Measurements from ENCODE around the gene RBFOX1.

RBFOX1 gene

DNA sequence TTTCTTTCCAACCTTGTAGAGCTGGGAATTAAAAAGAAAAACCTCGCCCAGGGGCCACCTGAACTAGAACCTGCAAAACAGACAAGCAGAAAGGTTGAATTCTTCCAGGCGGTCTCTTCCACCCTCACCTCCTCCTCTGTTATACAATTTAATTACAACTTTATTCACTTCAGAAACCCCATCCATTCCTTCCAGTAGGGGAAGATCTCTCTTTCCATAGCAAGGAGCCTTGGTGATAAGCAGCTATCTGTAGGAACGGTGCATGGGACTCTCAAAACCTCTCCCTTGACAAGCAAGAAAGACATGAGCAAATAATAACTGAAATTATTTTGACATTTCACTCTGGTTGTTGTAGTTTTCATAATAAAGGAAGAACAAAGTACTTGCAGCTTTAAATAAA, 176.0 kb downstream of the RBFOX1 start:
- H3K27ac ChIP-seq = no peak overlapping the region
- DNase-seq (ENCODE audit: low read depth, low spot score) = no peak

DNA sequence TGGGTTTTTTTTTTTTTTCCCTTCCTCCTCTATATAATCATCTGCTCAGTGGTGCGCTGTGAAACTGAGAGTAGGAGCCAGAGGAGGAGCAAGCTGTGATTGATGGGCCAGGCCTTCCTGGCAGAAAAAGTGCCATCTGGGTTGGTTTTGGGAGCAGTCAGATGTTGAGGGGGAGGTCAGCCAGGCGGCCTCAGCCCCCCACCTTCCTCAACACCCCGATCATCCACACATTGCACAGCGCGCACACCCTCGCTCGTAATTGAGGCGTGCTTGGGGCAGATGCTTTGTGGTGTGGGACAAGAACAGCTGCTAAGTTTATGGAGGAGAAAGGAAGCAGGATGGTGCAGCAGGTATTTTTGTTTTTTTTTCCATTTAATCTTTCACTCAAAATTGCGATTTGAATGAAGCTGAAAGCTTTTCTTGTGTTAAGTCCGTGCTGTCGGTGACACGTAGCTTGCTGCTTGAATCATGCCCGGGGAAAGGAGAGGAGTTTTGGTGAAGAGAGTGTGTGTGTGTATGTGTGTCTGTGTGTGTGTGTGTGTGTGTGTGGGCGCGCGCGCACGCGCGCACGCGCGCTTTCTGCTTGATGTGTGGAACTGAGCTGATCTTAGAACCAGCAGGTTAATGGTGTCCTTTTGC, 177.4 kb downstream of the RBFOX1 start:
- no peak overlapping the region for H3K27ac ChIP-seq
- DNase-seq (ENCODE audit: low read depth, low spot score) = no peak

DNA sequence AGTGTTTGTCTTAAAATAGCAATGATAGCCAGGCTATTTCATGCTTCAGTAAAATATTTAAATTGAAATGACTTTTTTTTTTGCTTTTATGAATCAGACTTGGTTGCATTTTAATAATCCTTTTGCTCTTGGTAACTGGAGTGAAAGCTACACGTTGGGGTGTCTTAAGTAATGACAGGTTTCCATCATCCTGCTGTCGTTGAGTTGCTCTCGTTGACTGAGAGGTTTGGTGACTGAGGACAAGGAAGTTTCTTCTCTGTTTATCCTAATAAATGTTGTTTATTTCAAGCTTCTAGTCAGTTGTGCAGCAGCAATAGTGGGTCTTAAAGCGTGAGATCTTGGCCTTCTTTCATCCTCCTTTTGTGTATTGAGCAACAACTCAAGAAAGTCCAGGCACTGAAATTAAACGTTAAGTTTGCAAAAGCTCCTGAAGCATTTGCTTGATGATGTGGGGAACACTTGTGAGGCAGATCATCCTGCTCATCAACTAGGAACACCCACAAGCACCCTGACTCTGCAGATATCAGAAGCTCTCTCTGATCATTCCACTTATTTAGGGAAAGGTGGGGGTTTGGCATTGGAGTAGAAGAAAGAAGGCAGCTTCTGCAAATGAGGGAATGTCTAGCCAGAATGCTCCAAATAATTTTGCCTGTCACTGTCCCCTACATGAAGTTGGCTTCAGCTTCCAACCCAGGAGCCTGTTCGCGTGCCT, 179.1 kb downstream of the RBFOX1 start:
- no peak for DNase-seq (ENCODE audit: low read depth, low spot score)
- H3K27ac ChIP-seq = no peak overlapping the region

DNA sequence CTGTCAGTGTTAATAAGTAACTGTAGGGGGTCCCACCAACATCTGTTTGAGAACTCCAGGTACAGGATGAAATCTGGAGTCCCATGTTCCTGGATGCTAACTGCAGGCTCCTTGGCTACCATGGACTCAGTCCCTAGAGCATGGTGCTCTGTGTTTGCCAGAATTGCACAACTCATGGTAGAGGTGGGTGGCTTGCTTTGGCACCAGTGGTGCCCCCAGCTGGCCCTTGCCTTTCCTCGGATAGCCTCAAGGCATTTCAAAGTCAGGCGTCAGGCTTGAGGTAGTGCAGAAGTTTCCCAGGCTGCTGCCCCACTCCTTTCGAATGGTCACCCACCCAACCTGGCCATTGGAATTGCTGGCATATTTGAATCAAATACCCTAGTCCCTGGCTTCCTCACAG, 179.9 kb downstream of the RBFOX1 start:
- H3K27ac ChIP-seq = no peak overlapping the region
- no peak for DNase-seq (ENCODE audit: low read depth, low spot score)

DNA sequence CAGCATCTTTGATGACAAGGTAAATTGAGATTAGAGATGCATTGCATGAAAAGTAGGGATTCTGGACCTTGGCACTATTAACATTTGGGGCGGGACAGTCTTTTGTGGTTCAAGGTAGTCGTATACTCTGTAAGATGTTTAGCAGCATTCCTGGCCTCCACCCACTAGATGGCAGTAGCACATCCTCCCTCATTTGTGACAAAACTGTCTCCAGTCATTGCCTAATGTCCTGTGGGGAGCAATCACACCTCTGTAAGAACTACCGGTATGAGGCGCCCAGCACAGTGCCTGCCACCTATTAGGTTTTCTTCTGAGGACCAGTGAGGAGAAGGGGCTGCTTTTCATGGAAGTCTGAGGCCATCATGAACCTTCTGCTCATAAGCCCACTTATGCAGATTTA, 180.8 kb downstream of the RBFOX1 start:
- H3K27ac ChIP-seq = no peak overlapping the region
- no peak for DNase-seq (ENCODE audit: low read depth, low spot score)

DNA sequence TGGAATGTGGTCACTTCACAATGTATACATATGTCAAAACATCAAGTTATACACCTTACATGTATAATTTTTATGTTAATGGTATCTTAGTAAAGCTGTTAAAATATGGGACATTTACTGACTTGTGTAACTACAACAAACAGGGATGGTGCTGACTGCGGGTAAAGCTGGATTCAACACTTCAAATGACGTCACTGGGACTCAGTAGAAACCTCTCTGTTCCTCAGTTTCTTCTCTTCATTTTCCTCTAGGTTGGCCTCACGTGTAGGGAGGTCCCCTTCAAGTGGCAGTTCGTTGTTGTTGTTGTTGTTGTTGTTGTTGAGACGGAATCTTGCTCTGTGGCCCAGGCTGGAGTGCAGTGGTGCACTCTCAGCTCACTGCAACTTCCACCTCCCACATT, 182.9 kb downstream of the RBFOX1 start:
- no peak overlapping the region for H3K27ac ChIP-seq
- no peak for DNase-seq (ENCODE audit: low read depth, low spot score)

DNA sequence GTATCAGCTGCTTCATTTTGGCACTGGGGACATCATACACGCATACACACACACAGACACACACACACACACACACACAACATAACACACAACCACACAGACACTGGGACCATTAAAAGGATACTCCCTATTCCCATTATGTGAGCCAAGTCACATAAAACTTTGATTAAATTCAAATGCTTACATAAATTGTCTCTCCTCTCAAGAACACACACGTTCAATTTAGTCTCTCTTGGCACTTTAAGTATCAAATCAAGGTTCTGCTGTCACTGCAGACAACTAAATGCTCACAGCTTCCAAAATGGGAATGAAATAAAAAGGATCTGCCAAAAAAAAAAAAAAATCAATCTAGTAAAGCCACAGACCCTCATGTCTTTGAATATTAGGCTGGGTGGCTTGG, 184.9 kb downstream of the RBFOX1 start:
- H3K27ac ChIP-seq = no peak overlapping the region
- DNase-seq (ENCODE audit: low read depth, low spot score) = no peak

DNA sequence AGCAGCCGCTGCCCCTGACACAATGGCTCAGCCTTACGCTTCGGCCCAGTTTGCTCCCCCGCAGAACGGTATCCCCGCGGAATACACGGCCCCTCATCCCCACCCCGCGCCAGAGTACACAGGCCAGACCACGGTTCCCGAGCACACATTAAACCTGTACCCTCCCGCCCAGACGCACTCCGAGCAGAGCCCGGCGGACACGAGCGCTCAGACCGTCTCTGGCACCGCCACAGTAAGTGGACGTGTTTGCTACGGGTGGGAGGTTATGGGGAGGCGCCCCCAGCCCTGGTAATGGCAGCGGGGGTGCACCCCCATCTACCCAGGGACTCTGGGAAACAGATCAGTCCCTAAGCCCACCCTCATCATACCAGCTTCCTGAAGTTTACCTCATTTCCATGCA, 185.5 kb downstream of the RBFOX1 start:
- no peak for DNase-seq (ENCODE audit: low read depth, low spot score)
- H3K27ac ChIP-seq = no peak overlapping the region

DNA sequence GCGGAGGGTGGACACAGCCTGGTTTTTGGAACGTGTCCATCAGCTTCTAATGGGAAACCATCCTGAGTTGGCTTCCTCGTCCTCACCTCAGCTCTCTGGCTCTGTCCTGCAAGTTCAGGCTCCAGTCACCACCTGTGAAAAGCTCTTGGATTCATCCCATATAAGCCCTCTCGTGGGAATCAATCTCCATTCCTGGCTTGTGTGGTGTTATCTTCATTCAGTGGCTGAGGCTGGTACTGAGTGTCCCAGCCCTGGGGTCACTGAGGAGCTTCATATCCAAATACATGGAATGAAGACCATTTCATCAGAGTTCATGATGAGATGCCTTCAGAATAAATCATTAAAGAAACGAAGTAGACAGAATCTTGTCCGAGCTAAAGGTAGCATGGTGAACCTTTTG, 189.2 kb downstream of the RBFOX1 start:
- no peak for DNase-seq (ENCODE audit: low read depth, low spot score)
- no peak overlapping the region for H3K27ac ChIP-seq

DNA sequence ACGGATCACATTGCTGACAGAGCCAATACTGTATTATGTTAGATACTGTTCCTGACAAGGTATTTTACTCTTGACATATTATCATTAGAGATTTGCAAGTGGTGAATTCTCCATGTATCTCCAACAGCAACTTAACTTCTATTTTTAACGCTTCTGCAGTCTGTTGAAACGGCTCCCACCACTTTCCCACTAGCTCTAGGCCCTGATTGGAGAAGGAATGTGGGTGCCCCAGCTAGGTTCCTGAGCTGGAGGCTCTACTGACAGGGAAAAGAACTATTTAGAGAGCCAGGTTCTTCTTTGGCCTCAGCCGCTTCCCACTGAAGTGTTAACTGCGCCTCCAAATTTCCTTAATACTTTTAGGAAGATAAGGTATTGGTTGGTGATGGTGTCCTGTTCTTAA, 191.8 kb downstream of the RBFOX1 start:
- no peak overlapping the region for H3K27ac ChIP-seq
- no peak for DNase-seq (ENCODE audit: low read depth, low spot score)

DNA sequence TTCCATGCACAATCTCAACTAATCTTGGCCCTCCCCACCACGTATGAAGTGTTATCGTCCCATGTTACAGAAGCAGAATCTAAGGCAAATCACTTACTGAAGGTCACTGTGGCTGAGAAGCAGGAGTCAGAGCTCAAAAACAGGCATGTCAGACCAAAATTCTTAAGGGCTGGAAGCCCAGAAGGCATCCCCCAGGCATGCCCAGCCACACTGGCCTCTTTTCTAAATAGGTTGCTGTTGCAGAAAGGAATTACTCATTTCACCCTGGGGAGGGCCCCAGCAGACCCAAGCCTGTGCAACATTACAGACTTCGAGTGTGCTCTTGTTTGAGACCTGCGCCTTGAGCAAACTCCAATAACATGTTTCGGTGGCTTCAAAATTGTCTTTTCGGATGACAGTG, 194.1 kb downstream of the RBFOX1 start:
- no peak overlapping the region for H3K27ac ChIP-seq
- no peak for DNase-seq (ENCODE audit: low read depth, low spot score)

DNA sequence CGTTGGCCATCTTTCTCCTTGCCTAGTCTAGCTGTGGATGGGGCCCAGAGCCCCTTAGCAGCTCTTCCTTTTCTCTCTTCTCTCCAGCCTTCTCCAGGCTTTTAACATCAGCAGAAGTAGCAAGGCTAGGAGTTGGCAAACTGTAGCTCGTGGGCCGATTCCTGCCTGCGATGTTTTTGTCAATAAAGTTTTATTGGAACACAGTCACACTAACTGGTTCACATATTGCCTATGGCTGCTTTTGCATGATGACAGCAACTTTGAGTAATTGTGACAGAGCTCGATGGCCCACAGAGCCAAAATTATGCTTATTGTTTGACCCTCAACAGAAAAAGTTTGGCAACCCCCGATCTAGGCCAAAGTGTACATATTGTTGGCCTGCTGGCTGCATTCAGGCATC, 199.9 kb downstream of the RBFOX1 start:
- DNase-seq (ENCODE audit: low read depth, low spot score) = no peak
- no peak overlapping the region for H3K27ac ChIP-seq

DNA sequence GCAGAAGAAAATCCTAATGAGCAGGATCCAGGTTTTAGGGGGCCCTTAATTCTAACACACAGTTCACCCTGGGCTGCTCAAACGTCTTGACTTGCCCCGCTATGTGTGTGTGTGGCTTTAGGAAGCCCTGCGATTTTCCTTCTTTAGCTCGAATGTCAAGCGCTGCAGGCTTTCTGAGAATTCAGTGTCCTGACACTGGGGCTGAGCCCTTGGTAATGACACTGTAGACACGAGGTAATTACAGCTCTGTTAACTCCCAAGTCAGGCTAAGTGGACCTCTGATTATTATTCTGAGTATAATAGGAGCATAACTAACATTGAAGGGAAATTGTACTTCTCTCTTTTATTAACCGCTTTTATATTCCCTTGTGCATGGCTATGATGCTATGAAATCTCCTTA, 202.1 kb downstream of the RBFOX1 start:
- DNase-seq (ENCODE audit: low read depth, low spot score) = no peak
- no peak overlapping the region for H3K27ac ChIP-seq

DNA sequence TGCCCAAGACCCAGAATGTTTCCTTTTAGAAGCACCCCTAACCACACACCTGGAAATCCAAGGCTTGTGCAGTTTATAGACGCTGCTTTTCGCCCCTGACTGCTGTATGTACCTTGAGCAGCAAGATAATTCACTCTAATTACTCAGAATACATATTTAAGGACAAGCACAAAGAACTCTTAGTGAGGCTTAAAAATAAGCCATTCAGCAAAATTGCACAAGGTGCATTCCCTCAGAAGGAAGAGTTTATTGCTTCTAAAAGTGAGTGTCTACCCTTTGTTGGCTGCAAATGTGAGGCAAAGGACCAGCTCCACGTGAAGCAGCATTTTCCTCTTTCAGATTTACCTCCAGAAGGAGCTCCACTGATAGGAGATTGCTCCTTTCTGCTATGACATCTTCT, 208.4 kb downstream of the RBFOX1 start:
- H3K27ac ChIP-seq = no peak overlapping the region
- DNase-seq (ENCODE audit: low read depth, low spot score) = no peak

DNA sequence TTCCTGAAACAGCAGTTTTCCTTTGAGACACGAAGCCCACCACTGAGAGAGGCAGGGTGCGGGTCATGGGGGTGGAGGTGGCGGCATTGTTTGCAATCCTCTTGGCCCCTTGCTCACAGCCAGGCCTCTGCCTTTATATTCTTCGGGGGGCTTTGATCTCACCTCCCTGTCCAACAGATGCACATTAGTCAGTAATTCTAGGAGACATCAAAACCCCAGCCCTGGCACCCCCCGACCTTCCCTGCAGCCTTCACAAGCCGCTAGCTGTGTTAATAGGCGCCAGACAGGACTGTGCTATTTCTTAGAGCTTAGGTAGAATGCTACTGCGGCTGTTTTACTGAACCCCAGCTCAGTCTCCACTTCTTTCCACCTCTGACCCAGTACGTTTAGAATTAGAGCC, 212.6 kb downstream of the RBFOX1 start:
- no peak for DNase-seq (ENCODE audit: low read depth, low spot score)
- no peak overlapping the region for H3K27ac ChIP-seq

DNA sequence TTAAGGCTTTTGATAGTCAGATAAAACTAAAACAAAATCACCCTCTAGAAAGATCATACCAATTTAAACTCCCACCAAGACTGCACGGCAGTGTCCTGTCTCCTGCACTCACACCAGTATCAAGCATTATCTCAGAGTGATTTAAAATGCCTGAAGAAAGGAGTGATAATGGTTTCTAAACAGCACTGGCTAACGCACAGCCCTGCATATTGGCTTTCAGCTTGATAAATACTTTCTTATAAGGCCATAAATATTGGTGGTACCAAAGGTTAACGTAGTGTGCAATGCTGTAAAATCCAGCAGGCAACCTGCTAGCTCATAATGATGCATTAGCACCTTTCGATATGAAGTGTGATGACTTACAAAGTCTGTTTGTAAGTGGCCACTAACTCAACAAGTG, 214.3 kb downstream of the RBFOX1 start:
- H3K27ac ChIP-seq = no peak overlapping the region
- DNase-seq (ENCODE audit: low read depth, low spot score) = no peak

DNA sequence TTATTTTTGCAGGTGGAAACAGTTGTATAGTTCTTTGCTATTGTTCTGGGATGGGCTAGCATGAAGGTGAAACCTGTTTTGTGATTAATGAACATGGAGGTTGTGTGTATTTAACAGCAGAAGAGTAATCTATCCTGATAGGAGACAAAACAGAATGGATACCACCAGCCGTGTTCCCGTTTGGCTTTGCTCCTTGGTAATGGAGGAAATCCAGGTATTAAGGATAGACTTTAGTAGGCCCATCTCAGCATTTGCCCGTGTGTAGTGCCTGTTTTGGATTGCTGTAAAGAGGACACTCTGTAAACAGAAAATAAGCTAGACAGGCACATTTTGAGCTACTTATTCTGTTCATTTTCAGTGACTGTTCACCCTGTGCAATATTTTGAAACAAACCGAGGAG, 215.1 kb downstream of the RBFOX1 start:
- H3K27ac ChIP-seq = no peak overlapping the region
- no peak for DNase-seq (ENCODE audit: low read depth, low spot score)

DNA sequence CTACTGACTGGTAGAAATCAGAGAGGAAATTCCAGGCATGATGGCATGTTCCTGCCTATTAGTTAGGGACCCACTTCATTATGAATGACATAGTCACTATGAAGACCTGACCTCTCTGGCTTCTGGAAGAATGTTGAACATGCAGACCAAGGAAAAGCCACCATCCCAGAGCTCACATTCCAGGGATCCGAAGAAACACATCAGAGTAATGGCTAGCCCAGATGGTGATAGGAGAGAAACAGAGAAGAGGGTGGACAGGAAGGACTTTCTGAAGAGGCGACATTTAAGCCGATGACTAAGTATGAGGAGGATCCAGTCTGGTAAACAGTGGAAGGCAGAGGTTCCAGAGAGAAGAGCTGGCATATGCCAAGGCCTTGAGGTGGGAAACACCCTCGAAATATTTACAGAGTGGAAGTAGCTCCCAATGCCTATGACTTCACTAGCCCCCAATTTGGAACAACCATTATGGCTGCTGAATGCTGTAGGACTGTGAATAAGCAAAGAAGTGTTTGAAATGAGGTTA, 216.2 kb downstream of the RBFOX1 start:
- DNase-seq (ENCODE audit: low read depth, low spot score) = no peak
- no peak overlapping the region for H3K27ac ChIP-seq

DNA sequence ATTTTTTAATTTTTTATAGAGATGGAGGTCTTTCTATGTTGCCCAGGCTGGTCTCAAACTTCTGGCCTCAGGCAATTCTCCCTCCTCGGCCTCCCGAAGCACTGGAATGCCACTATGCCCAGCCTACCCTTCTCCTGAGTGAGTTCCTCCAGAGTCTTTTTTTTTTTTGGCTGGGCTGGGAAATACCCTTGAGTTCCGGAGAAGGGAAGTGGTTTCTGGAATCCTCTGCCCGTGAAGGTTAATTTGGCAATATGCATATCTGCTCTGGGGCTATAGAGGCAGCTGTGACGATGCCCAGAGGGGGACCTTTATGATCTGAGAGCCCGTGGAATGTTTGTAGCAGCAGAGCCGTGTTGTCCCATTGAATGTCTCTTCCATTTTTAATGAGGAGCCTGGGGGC, 217.5 kb downstream of the RBFOX1 start:
- DNase-seq (ENCODE audit: low read depth, low spot score) = no peak
- H3K27ac ChIP-seq = no peak overlapping the region

DNA sequence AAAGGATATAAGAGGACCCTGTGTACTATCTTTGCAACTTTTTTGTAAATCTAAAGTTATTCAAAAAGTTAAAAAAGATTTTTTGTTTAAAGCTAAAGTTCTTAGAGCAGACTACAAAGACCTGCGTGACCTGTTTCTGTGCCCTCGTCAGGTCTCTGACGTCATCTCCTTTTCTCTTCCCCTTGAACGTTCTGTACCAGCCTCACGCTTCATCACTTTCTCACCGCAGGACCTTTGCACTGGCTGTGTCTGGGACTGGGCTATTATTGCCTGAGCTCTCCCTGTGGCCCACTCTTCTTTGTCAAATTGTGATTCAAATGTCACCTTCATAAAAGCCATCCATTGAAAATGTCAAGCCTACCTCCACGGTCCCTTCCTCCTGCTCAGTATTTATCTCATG, 222.8 kb downstream of the RBFOX1 start:
- H3K27ac ChIP-seq = no peak overlapping the region
- no peak for DNase-seq (ENCODE audit: low read depth, low spot score)

DNA sequence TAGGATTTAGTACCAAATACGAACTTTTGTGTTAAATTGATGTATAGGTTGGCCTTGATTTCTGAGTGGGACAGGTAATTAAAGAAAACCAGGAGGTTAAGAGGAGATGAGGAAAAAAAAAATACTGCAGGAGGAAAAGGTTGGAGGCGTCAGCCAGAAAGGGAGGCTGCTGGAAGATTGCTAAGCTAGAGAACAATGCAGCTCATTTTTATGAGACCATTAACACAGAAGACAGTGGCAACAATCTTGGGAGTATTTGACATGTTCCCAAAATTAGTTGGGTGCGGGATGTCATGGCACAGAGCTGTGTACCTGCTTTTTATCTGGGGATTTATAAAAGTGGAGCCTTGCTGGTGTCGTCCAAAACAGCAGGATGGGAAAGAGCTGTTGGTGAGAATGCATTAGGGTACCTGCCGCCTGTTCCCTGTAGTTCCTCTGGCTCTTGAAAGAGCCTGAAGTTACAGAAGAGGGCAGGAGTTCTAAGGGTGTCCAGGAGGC, 229.3 kb downstream of the RBFOX1 start:
- no peak for DNase-seq (ENCODE audit: low read depth, low spot score)
- no peak overlapping the region for H3K27ac ChIP-seq

DNA sequence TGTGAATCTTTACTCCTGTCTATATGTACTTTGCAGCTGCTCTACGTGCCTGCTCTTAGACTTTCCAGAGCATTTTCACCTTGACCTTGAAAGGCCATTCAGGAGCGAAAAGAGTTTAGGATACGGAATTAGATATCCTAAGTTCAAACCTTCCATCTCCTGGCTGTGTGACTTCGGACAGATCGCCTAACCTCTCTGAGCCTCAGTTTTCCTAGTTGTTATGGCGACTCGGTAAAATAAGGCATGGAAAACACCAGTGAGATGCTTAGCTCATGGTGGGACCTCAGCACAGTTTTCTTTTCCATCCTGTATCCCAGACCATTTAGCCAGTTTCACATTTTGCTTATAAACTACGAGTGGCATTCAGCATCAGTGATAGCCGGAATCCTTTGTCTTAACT, 233.7 kb downstream of the RBFOX1 start:
- no peak overlapping the region for H3K27ac ChIP-seq
- DNase-seq (ENCODE audit: low read depth, low spot score) = no peak

Measured in epithelial cell of prostate (primary cell).